ENCODE results near the gene SLC35F4.

The SLC35F4 gene

GRCh38 chr14:57519043-57519442 lies 346.8 kb downstream of the SLC35F4 start:
- no peak for DNase-seq (ENCODE audit: low read depth)

Measured in EH (cell line).